GM12892 (cell line): ENCODE measurements around the gene FGR.

Source experiments
- POLR2A ChIP-seq: IDR thresholded peaks from 2 replicates; pipeline ENCODE4 v1.6.1; 2011; ENCODE audit warnings: low read depth, low read length, control low read depth
- POLR2AphosphoS5 ChIP-seq: IDR thresholded peaks from 2 replicates; pipeline ENCODE4 v1.6.1; 2011; ENCODE audit warnings: low read depth, low read length, control low read depth
- TAF1 ChIP-seq: IDR thresholded peaks from 2 replicates; pipeline ENCODE4 v1.6.1; 2011; ENCODE audit warnings: low read depth, mild to moderate bottlenecking, control low read depth, low read length, borderline replicate concordance

DNA sequence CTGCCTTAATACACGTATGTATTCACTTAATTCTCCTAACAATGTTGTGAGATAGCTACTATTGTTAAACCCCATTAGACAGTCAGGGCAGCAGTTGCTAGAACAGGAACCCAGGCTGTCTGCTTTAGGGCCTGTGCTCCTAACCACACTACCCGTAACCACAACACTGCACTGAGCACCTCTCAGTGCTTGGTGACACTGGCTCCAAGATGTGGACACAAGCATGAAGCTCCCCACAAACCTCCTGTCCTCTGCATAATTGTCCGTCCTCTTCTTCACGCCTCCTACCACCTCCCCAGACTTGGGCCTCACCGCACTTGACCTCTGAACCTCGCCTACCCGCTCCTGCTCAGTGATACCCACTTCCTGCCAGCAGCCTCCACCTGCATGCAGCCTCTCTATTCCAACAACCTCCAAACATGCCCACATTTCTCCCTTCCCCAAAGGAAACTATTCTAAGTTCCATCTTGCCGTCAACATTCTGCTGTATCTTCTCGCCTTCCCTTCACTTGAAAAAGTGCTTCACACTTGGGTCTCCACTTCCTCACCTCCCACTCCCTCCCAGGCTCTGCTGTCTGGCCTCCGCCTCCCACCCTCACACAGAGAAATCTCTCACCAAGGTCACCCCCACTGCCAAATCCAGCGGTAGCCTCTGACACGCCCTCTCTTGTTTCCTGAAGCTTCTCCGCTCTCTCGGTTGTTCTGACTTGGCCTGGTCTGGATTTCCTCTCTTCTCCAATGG is 16.5 kb downstream of the FGR start:
- TF ChIP-seq POLR2AphosphoS5 (no peak), POLR2A (no peak), TAF1 (no peak)
